CD4-positive, alpha-beta T cell treated with Interleukin-15 for 1 hour (primary cell): Measurements from ENCODE around the gene UGT1A5.

Source experiments
- DNase-seq: peaks from one replicate; pipeline ENCODE4 v3.0.0-alpha.2; 2020

The UGT1A5 gene

GRCh38 chr2:233712611-233713261 lies at the start of gene UGT1A5:
Gene UGT1A5, plus strand, starts transcription at chr2:233712907. Its CDS starts 85 bp downstream, at chr2:233712992.
- DNase-seq, result no peak

- DNase-seq, result no peak
These were observed 48.8 kb upstream of the UGT1A5 start for GRCh38 chr2:233663911-233664310.

- DNase-seq, result no peak
These were observed 44.0 kb upstream of the UGT1A5 start for GRCh38 chr2:233668605-233669260.

DNA sequence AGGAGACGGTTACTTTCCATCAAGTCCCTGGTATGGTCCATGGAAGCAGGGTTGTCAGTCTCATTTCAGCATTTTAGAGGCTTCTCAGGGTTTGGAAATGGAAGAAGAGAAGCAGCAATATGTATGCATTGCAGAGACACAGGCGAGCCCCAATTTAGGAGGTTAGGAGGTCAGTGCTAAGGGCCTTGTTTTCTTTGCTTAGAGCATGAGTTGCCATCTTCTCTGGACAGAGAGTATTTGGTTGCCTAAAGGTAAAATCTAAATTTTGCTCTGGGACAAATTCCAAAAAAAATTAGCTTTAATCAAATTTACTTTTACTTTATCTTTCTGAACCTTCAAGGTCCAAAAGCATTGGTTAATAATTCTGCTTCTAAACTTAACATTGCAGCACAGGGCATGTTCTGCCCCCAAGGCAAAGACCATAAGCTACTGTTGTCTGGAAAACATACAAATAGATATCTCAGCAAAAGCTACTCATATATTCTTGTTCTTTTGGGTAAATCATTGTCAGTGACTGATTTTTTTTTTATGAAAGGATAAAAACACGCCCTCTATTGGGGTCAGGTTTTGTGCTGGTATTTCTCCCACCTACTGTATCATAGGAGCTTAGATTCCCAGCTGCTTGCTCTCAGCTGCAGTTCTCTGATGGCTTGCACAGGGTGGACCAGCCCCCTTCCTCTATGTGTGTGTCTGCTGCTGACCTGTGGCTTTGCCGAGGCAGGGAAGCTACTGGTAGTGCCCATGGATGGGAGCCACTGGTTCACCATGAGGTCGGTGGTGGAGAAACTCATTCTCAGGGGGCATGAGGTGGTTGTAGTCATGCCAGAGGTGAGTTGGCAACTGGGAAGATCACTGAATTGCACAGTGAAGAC lies 41.2 kb upstream of the UGT1A5 start, which contains the start of gene UGT1A9:
Gene UGT1A9 (plus strand): TSS at position 609 of the 872 bp plus-strand sequence. CDS start 37 bp downstream, at position 646.
- no peak for DNase-seq

DNA sequence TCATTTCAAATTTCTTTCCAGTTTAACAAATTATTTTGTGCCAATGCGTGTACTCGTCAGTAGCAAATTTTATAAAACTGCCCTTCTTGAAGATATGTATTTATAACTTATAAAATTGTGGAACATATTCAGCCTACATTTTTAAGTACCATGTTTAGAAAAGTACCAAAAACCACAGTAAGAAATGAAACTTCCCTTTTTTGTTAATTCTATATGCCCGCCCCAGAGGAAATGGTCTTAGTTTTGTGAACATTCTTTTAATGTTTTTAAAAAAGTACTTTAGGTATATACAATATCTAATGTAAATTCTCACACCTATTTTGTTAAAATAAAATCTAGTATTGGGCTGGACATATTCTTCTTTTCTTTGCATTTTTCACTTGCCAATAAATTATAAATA lies 39.8 kb upstream of the UGT1A5 start:
- no peak for DNase-seq

- DNase-seq, result no peak
These were observed 38.8 kb upstream of the UGT1A5 start for GRCh38 chr2:233673896-233674295.

GRCh38 chr2:233674314-233674713 lies 38.4 kb upstream of the UGT1A5 start:
- DNase-seq, result no peak

DNA sequence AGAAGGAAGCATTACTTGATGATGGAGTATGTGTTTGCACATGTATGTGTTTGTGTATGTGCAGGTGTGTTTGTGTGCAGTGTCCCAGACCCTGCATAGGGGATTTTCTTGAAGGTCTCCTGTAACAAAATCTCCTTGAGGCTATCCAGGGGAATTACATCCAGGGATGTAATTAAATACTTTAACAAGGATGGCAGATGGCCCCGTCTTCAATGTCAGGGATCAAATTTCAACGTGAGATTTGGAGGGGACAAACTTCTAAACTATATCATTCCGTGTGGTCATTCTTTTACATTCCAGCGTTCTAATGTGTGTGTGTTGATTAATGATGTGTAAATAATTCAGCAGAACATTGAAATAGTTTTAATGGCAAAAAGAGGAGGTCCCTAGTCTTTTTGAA lies 37.7 kb upstream of the UGT1A5 start:
- DNase-seq, result no peak

DNA sequence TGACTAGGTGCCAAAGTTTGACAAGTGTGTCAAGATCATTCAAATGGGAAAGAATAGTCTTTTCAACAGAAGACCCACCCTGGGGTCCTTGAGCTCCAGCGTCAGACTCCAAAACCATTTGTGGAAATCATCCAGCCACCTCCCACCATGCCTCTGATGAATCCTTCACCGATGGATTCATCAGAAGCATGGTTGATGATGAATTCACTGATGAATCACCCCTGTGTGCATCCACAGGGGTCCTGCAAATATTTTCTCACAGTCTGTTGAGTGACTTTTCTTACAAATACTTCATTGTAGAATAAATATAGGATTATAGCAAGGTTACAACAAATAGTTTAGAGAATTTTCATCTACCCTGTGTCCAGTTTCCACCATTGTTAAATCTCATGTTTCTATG lies 36.7 kb upstream of the UGT1A5 start:
- DNase-seq, result no peak

DNA sequence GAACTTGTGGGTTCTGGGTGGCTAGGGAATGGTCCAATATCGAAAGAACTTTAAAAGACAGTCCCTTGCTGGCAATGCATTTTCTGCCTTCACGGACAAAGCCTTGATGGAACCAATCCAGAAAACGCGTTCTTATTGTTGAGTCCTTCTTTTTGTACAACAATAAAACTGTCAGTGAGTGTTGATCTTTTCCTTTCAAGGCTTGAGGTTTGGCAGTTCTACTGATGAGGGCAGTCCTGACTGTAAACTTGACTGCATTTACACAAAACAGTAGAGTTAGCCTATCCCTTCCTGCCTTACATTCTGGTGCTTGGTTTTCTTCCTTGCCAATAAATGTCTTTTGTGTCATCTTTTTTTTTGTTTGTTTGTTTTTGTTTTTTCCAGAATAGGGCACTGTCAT lies 33.5 kb upstream of the UGT1A5 start:
- DNase-seq, result no peak

DNA sequence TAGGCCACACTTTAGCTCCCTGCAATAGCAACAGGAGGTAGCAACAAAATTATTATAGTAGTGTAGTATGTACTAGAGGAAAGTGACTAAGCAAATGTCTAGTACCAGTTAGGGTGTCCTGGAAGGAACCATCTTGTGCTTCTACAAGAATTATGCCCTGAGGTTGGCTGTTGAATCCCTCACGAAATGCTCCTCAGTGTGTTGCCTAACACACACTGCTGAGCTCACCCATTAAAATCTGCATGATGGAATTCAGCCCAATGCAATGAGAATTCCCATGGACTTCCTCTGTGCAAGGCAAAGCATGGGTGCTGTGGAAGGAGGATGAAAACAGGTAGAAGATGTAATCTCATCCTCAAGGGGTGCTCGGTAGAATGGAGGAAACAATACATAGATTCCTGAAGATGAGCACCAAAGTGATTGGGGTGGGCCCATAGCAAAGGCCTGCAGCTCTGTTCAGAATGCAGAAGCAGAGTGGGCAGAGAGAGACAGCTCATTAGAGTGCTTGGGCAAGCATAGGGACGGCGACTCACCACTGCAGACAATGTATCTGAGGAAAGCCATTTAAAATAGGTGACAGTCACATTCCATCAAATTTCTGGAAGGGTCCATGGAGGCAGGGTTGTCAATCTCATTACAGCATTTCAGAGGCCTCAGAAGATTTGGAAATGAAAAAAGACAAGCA lies 32.2 kb upstream of the UGT1A5 start:
- no peak for DNase-seq

DNA sequence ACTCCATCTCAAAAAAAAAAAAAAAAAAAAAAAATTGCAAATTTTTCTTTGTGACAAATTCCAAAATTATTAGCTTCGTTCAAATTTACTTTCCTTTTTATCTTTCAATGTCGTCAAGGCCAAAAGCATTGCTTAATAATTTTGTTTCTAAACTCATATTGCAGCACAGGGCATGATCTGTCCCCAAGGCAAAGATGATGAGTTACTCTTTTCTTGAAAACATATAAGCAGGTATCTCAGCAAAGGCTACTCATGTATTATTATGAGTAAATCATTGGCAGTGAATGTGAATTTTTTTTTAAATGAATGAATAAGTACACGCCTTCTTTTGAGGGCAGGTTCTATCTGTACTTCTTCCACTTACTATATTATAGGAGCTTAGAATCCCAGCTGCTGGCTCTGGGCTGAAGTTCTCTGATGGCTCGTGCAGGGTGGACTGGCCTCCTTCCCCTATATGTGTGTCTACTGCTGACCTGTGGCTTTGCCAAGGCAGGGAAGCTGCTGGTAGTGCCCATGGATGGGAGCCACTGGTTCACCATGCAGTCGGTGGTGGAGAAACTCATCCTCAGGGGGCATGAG lies 31.1 kb upstream of the UGT1A5 start, which contains the start of gene UGT1A7:
Gene UGT1A7 (plus strand): TSS at position 381 of the 579 bp plus-strand sequence. CDS start 37 bp downstream, at position 418.
- DNase-seq, result no peak

DNA sequence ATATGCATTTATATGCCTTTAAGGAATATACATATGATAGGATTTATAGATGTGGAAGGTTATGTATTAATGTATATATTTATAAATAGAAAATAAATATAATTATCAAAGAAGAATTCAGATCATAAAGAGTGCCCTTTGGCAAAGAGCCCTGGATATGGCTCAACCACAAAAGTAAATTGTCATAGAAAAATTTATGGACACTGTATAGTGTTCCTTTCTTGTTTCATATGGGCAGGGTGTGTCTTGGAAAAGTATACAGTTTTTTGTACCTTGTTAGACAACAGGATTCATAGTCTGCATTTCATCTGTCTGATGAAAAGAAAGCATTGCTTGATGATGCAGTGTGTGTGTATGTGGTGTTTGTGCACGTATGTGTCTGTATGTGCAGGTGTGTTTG lies 28.1 kb upstream of the UGT1A5 start:
- no peak for DNase-seq

- DNase-seq, result no peak
These were observed 25.8 kb upstream of the UGT1A5 start for GRCh38 chr2:233686928-233687327.

GRCh38 chr2:233688341-233688740 lies 24.4 kb upstream of the UGT1A5 start:
- DNase-seq, result no peak

DNA sequence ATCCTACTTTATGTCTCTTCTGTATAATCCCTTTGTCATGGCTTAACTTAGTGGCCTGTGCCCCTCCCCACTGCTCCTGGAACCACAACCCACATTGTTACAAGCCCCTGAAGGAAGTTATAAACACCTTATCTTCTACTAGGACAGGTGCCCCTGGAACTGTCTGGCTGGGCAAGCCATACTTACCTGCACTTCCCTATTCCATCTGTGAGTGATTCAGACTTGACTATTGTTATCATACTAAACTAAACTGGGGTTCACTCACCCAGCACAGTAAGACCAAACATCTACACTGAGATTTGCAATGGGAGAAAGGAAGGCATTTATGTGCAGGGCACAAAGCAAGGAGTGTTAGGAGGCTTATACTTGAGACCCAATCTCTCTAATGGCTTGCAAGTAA lies 23.7 kb upstream of the UGT1A5 start:
- no peak for DNase-seq

GRCh38 chr2:233689501-233689900 lies 23.2 kb upstream of the UGT1A5 start:
- no peak for DNase-seq

DNA sequence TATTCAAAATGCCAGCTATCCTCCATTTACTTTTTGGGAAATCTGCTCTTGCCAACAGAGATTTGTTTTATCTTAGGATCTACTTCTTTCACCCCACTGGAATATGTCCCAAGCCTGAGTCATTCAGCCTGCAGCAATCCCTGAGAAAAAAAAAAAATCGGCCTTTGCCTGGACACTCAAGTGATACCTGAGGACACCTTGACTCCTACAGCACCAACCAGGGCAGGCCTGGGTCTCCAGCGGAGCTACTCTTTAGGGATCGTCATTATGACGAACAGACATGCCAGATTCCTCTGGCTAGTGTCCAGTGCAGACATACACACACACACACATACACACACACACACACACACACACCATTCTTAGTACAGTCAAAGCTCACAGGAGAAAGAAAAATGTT lies 22.3 kb upstream of the UGT1A5 start:
- no peak for DNase-seq

GRCh38 chr2:233691443-233692433 lies 21.0 kb upstream of the UGT1A5 start:
- no peak for DNase-seq

GRCh38 chr2:233692648-233693047 lies 20.1 kb upstream of the UGT1A5 start, which contains the start of gene UGT1A6:
Gene UGT1A6, plus strand, starts transcription at chr2:233692890. Its CDS starts 115 bp downstream, at chr2:233693005.
- no peak for DNase-seq

DNA sequence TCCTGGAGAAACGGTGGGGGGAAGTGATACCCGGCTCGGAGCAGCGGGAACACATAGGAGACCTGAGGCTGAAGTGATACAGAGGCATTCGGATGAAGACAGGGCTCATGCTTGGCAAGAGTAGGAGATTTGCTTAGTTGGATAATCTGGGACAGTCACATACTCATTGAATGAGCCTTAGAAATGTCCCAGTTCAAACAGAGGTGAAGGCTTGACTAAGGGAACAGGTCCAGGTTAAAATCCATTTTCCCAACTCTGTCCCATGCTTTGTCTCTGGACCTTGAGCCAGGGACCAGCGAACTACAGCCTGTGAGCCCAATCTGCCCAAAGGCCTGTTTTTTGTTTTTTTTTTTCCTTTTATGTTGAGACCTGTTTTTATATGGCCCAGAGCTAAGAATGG lies 18.7 kb upstream of the UGT1A5 start:
- no peak for DNase-seq
